Type B pancreatic cell (in vitro differentiated cells): ENCODE data around the gene XYLT1. TPM values are rescaled to one million over a fixed set of nuclear protein-coding genes. Genes with fewer than 3 reads are reported as not detected.

Source experiments
- DNase-seq: peaks from one replicate; pipeline ENCODE4 v3.0.0; 2021; ENCODE audit warnings: mixed read lengths; ENCODE audit not compliant: unreplicated experiment; ENCODE audit errors: extremely low spot score
- H3K27ac Mint-ChIP-seq: 2 replicates; pipeline ENCODE4 v1.8.0; 2021; ENCODE audit warnings: mild to moderate bottlenecking, mixed read lengths
- H3K27me3 Mint-ChIP-seq: 2 replicates; pipeline ENCODE4 v1.8.0; 2021; ENCODE audit warnings: mixed read lengths
- H3K36me3 Mint-ChIP-seq: 2 replicates; pipeline ENCODE4 v1.8.0; 2021; ENCODE audit warnings: mixed read lengths
- H3K4me1 Mint-ChIP-seq: one replicate; pipeline ENCODE4 v1.8.0; 2021; ENCODE audit warnings: mixed read lengths; ENCODE audit not compliant: unreplicated experiment
- H3K4me3 Mint-ChIP-seq: 2 replicates; pipeline ENCODE4 v1.8.0; 2021; ENCODE audit warnings: mild to moderate bottlenecking, mixed read lengths
- H3K9me3 Mint-ChIP-seq: 2 replicates; pipeline ENCODE4 v1.8.0; 2021; ENCODE audit warnings: mixed read lengths
- CTCF ChIP-seq: fragments of 200-600 bp; sonication (generic); conservative IDR thresholded peaks from 2 replicates; pipeline ENCODE4 v1.5.0; 2021; ENCODE audit warnings: antibody characterized with exemption, mild to moderate bottlenecking
- total RNA-seq: library from RNA; stranded (reverse); gene quantifications from 2 replicates; pipeline ENCODE4 v1.2.1, GENCODE V29; 2021; ENCODE audit warnings: low replicate concordance

XYLT1 gene
- total RNA-seq, 1 donor from 2014 or later, result 14.9 TPM

- TF ChIP-seq CTCF, result no peak
- Mint-ChIP-seq H3K36me3 (peaks cover 5% of the 10 kb centered on the region), H3K4me3 (no peak overlapping the region), H3K27ac (no peak overlapping the region), H3K4me1 (no peaks in the 10 kb centered on the region), H3K9me3 (no peaks in the 10 kb centered on the region), H3K27me3 (no peaks in the 10 kb centered on the region)
- DNase-seq, result no peak
Observed at GRCh38 chr16:17134586-17134985, 336.2 kb downstream of the XYLT1 start.

- Mint-ChIP-seq H3K27ac (no peak overlapping the region), H3K4me1 (no peaks in the 10 kb centered on the region), H3K4me3 (no peak overlapping the region), H3K27me3 (no peaks in the 10 kb centered on the region), H3K9me3 (no peaks in the 10 kb centered on the region), H3K36me3 (peaks cover 5% of the 10 kb centered on the region)
- no peak for TF ChIP-seq CTCF
- DNase-seq, result no peak
Observed at GRCh38 chr16:17133851-17134250, 336.9 kb downstream of the XYLT1 start.

- H3K4me1 Mint-ChIP-seq, result no peaks in the 10 kb centered on the region
- no peak for DNase-seq
- peak; percentile 58 for TF ChIP-seq CTCF
- H3K27me3 Mint-ChIP-seq, result no peaks in the 10 kb centered on the region
- H3K9me3 Mint-ChIP-seq, result no peaks in the 10 kb centered on the region
- H3K27ac Mint-ChIP-seq, result no peak overlapping the region
- peaks cover 12% of the 10 kb centered on the region for H3K36me3 Mint-ChIP-seq
- no peak overlapping the region for H3K4me3 Mint-ChIP-seq
Observed at GRCh38 chr16:17131351-17131750, 339.4 kb downstream of the XYLT1 start.

GRCh38 chr16:17130733-17131132, 340.0 kb downstream of the XYLT1 start:
- DNase-seq, result no peak
- H3K9me3 Mint-ChIP-seq, result no peaks in the 10 kb centered on the region

GRCh38 chr16:17129971-17130370, 340.8 kb downstream of the XYLT1 start:
- Mint-ChIP-seq H3K4me1 (no peaks in the 10 kb centered on the region), H3K27me3 (no peaks in the 10 kb centered on the region), H3K9me3 (no peaks in the 10 kb centered on the region), H3K4me3 (no peak overlapping the region), H3K27ac (no peak overlapping the region), H3K36me3 (peaks cover 18% of the 10 kb centered on the region)
- TF ChIP-seq CTCF, result no peak
- DNase-seq, result no peak

More at GRCh38 chr16:17130733-17131132, 340.0 kb downstream of the XYLT1 start:
- H3K27ac Mint-ChIP-seq, result no peak overlapping the region
- no peaks in the 10 kb centered on the region for H3K27me3 Mint-ChIP-seq
- H3K36me3 Mint-ChIP-seq, result peaks cover 12% of the 10 kb centered on the region
- no peaks in the 10 kb centered on the region for H3K4me1 Mint-ChIP-seq
- TF ChIP-seq CTCF, result no peak
- H3K4me3 Mint-ChIP-seq, result no peak overlapping the region

GRCh38 chr16:17128791-17129190, 342.0 kb downstream of the XYLT1 start:
- Mint-ChIP-seq H3K9me3 (no peaks in the 10 kb centered on the region), H3K36me3 (peaks cover 28% of the 10 kb centered on the region), H3K4me1 (no peaks in the 10 kb centered on the region), H3K27me3 (no peaks in the 10 kb centered on the region), H3K4me3 (no peak overlapping the region), H3K27ac (no peak overlapping the region)
- DNase-seq, result no peak
- no peak for TF ChIP-seq CTCF
